HepG2 (cell line): ENCODE measurements around the gene FOCAD. TPM values are rescaled to one million over a fixed set of nuclear protein-coding genes. Genes with fewer than 3 reads are reported as not detected.

Experiments used
- ATAC-seq: fragments of 200-7000 bp; cut with Tn5 transposase; 3 replicates; pipeline ENCODE4 v1.9.1; 2020; ENCODE audit warnings: mild to moderate bottlenecking, moderate library complexity
- BruUV-seq: library from RNA; stranded (reverse); fragments of 400-500 nt; replicated peaks from 2 replicates; lab custom pipeline; 2021; lab: Mats Ljungman, UMichigan
- CTCF ChIA-PET: fragments of 300-600 bp; formaldehyde crosslinking; extraction: SDS; loops from one replicate; lab custom pipeline; 2021; ENCODE audit warnings: low total read pairs, inconsistent platforms, low intra/inter-chr PET ratio; lab: Yijun Ruan, JAX
- POLR2A ChIA-PET: fragments of 350-600 bp; sonication (Branson Sonifier 250); formaldehyde crosslinking; loops from one replicate; lab custom pipeline; 2020; ENCODE audit warnings: antibody characterized with exemption, inconsistent platforms; lab: Yijun Ruan, JAX
- DNase-seq: peaks from one replicate; pipeline ENCODE4 v3.0.0-alpha.2; 2015; ENCODE audit warnings: low spot score
- FAIRE-seq: peaks from 3 replicates; lab custom pipeline; 2011; peaks lifted over from hg19 to GRCh38; lab: Jason Lieb, UNC
- H2AFZ ChIP-seq: one replicate; pipeline ENCODE4 v1.6.1; 2011; ENCODE audit warnings: low read length, inconsistent platforms
- H3K27ac ChIP-seq: fragments of 300-600 bp; 3 replicates; pipeline ENCODE4 v1.8.0; 2011; ENCODE audit warnings: mixed run types, mild to moderate bottlenecking, mixed read lengths, low read length, inconsistent platforms; ENCODE audit not compliant: insufficient read depth; ENCODE audit errors: extremely low read length
- H3K27me3 ChIP-seq, 2 experiments: fragments of 200-600 bp in 1 of 2; 2 replicates in 1 of 2; 3 replicates in 1 of 2; pipeline versions ENCODE4 v1.6.0 to v1.8.0; 2011; ENCODE audit warnings: low read length in 2 of 2, mild to moderate bottlenecking in 2 of 2, moderate library complexity in 2 of 2, inconsistent platforms in 1 of 2; ENCODE audit not compliant: insufficient read depth in 2 of 2, control insufficient read depth in 1 of 2
- H3K36me3 ChIP-seq, 2 experiments: fragments of 200-600 bp in 1 of 2; replicated peaks in 1 of 2; 2 replicates in 1 of 2; 3 replicates in 1 of 2; pipeline versions ENCODE4 v1.5.1 to v1.8.0; 2011; ENCODE audit warnings: low read length in 2 of 2, inconsistent platforms in 1 of 2; ENCODE audit not compliant: insufficient read depth in 2 of 2, control insufficient read depth in 1 of 2
- H3K4me1 ChIP-seq: 2 replicates; pipeline ENCODE4 v1.5.1; 2012; ENCODE audit warnings: low read length, inconsistent platforms; ENCODE audit not compliant: insufficient read depth
- H3K4me2 ChIP-seq: 2 replicates; pipeline ENCODE4 v1.6.0; 2011; ENCODE audit warnings: low read depth, low read length, inconsistent platforms
- H3K4me3 ChIP-seq, 3 experiments: fragments of 200-600 bp in 1 of 3; sonication (generic), shearing (Covaris generic) in 1 of 3; replicated peaks in 1 of 3; 2 replicates each; pipeline ENCODE4 v1.5.1; 2011 to 2016; ENCODE audit warnings: low read length in 3 of 3, inconsistent platforms in 2 of 3, low read depth in 2 of 3, mild to moderate bottlenecking in 2 of 3, control low read depth in 1 of 3, mixed read lengths in 1 of 3; ENCODE audit not compliant: insufficient read depth in 1 of 3
- H3K79me2 ChIP-seq: one replicate; pipeline ENCODE4 v1.6.1; 2011; ENCODE audit warnings: low read length, inconsistent platforms; ENCODE audit not compliant: insufficient read depth
- H3K9ac ChIP-seq: 2 replicates; pipeline ENCODE4 v1.6.0; 2011; ENCODE audit warnings: mild to moderate bottlenecking, low read depth, low read length, inconsistent platforms; ENCODE audit not compliant: insufficient read depth
- H3K9me3 ChIP-seq: 2 replicates; pipeline ENCODE4 v1.5.1; 2012; ENCODE audit warnings: mild to moderate bottlenecking, low read length
- H4K20me1 ChIP-seq: 2 replicates; pipeline ENCODE4 v1.6.0; 2011; ENCODE audit warnings: inconsistent platforms, mild to moderate bottlenecking, low read length, moderate library complexity; ENCODE audit not compliant: insufficient read depth
- EEA1 ChIP-seq: sonication (generic); formaldehyde crosslinking; IDR thresholded peaks from 2 replicates; pipeline ENCODE4 v1.5.1; 2020; ENCODE audit warnings: mild to moderate bottlenecking, missing genetic modification reagents, borderline replicate concordance
- ETV6 ChIP-seq: sonication (generic); formaldehyde crosslinking; conservative IDR thresholded peaks from 2 replicates; pipeline ENCODE4 v1.4.0; 2020; ENCODE audit warnings: missing genetic modification reagents
- GABPB1 ChIP-seq: IDR thresholded peaks from 2 replicates; pipeline ENCODE4 v1.6.1; 2016; ENCODE audit warnings: mild to moderate bottlenecking, missing genetic modification reagents, moderate library complexity, missing compliant biosample characterization
- HNF4G ChIP-seq, 2 experiments: sonication (generic) in 1 of 2; formaldehyde crosslinking in 1 of 2; IDR thresholded peaks; 2 replicates each; pipeline versions ENCODE4 v1.4.0 to v1.6.1; 2011 to 2020; ENCODE audit warnings: borderline replicate concordance in 2 of 2, low read depth in 2 of 2, mild to moderate bottlenecking in 2 of 2, low read length in 1 of 2, missing genetic modification reagents in 1 of 2, moderate library complexity in 1 of 2
- HOXA3 ChIP-seq: sonication (generic); formaldehyde crosslinking; IDR thresholded peaks from 2 replicates; pipeline ENCODE4 v1.5.0; 2020; ENCODE audit warnings: missing genetic modification reagents
- HOXA7 ChIP-seq: sonication (generic); formaldehyde crosslinking; IDR thresholded peaks from 2 replicates; pipeline ENCODE4 v1.8.1; 2022; ENCODE audit warnings: mild to moderate bottlenecking, missing genetic modification reagents, moderate library complexity
- ISX ChIP-seq: sonication (generic); formaldehyde crosslinking; conservative IDR thresholded peaks from 2 replicates; pipeline ENCODE4 v1.5.0; 2020; ENCODE audit warnings: missing genetic modification reagents
- MEIS2 ChIP-seq: sonication (generic); formaldehyde crosslinking; IDR thresholded peaks from 2 replicates; pipeline ENCODE4 v1.9.0; 2021; ENCODE audit warnings: mild to moderate bottlenecking, missing genetic modification reagents
- MYNN ChIP-seq: sonication (generic); formaldehyde crosslinking; IDR thresholded peaks from 2 replicates; pipeline ENCODE4 v1.4.0; 2020; ENCODE audit warnings: mild to moderate bottlenecking, low read depth, missing genetic modification reagents
- ZEB1 ChIP-seq: IDR thresholded peaks from 2 replicates; pipeline ENCODE4 v1.6.1; 2012; ENCODE audit warnings: mild to moderate bottlenecking, low read depth, inconsistent platforms; ENCODE audit not compliant: insufficient replicate concordance
- ZFP41 ChIP-seq: sonication (generic); formaldehyde crosslinking; IDR thresholded peaks from 2 replicates; pipeline ENCODE4 v1.4.0; 2020; ENCODE audit warnings: mild to moderate bottlenecking, missing genetic modification reagents, borderline replicate concordance
- ZGPAT ChIP-seq: IDR thresholded peaks from 2 replicates; pipeline ENCODE4 v1.6.1; 2016; ENCODE audit warnings: mild to moderate bottlenecking
- ZNF546 ChIP-seq: sonication (generic); formaldehyde crosslinking; conservative IDR thresholded peaks from 2 replicates; pipeline ENCODE4 v1.8.1; 2023; ENCODE audit warnings: mild to moderate bottlenecking, missing genetic modification reagents
- ZNF557 ChIP-seq: sonication (generic); formaldehyde crosslinking; IDR thresholded peaks from 2 replicates; pipeline ENCODE4 v1.4.0; 2020; ENCODE audit warnings: missing genetic modification reagents
- ZNF720 ChIP-seq: sonication (generic); formaldehyde crosslinking; IDR thresholded peaks from 2 replicates; pipeline ENCODE4 v1.4.0; 2020; ENCODE audit warnings: missing genetic modification reagents
- ZNF75D ChIP-seq: sonication (generic); formaldehyde crosslinking; IDR thresholded peaks from 2 replicates; pipeline ENCODE4 v1.8.1; 2023; ENCODE audit warnings: missing genetic modification reagents, mild to moderate bottlenecking, borderline replicate concordance
- ZNF790 ChIP-seq: sonication (generic); formaldehyde crosslinking; IDR thresholded peaks from 2 replicates; pipeline ENCODE4 v1.8.0; 2022; ENCODE audit warnings: missing genetic modification reagents, mild to moderate bottlenecking, borderline replicate concordance
- ZNF878 ChIP-seq: sonication (generic); formaldehyde crosslinking; IDR thresholded peaks from 2 replicates; pipeline ENCODE4 v1.8.1; 2023; ENCODE audit warnings: mild to moderate bottlenecking, missing genetic modification reagents, moderate library complexity
- ZNF891 ChIP-seq: sonication (generic); formaldehyde crosslinking; IDR thresholded peaks from 2 replicates; pipeline ENCODE4 v1.5.0; 2020; ENCODE audit warnings: mild to moderate bottlenecking, missing genetic modification reagents
- WGBS: methylation state at CpG from one replicate; pipeline ENCODE4 v1.1.6; 2017; ENCODE audit warnings: low lambda C conversion rate; 5-methylcytosine and 5-hydroxymethylcytosine counted together
- in situ Hi-C: cut with HindIII; loops from 2 replicates; pipeline ENCODE4 v1.10.0; 2017; ENCODE audit warnings: low pct_unique_long_range_greater_than_20kb; ENCODE audit not compliant: extremely low pct_ligation_motif_present
- intact Hi-C: fragments of 100-400 bp; cut with micrococcal nuclease; formaldehyde crosslinking; loops from one replicate; pipeline ENCODE4 v1.10.0; 2022; ENCODE audit not compliant: unreplicated experiment
- polyA plus RNA-seq, 8 experiments: library from polyadenylated mRNA; depleted of rRNA in 3 of 8; stranded (reverse) in 7 of 8; unstranded in 1 of 8; fragments of >200 nt; fragmentation: Illumina TruSeq in 4 of 8; extraction: Trizol in 4 of 8; gene quantifications; 2 replicates each; pipeline versions ENCODE4 v1.2.1 to v1.2.3, GENCODE V29; 2011 to 2016; ENCODE audit warnings: low read depth in 4 of 8, missing spikeins in 1 of 8, mixed read lengths in 1 of 8; ENCODE audit not compliant: insufficient read depth in 1 of 8
- total RNA-seq, 5 experiments: library from RNA; depleted of rRNA; stranded (reverse); fragments of >200 nt; fragmentation: Illumina TruSeq; extraction: Trizol; gene quantifications; 2 replicates each; pipeline ENCODE4 v1.2.3, GENCODE V29; 2016; ENCODE audit warnings: low read depth in 1 of 5

The FOCAD gene
- total and polyA plus RNA-seq, 2 of the 13 experiments (the other 11 are each of a cell fraction or from before 2014, with no cell fraction given): 18.0 to 31.1 TPM

GRCh38 chr9:20989923-20990341 is 305.9 kb downstream of the FOCAD start:
- Histone ChIP-seq H3K9me3 (no peaks in the 10 kb centered on the region), H3K9ac (no peak overlapping the region), H3K27me3 (no peaks in the 10 kb centered on the region), H3K4me1 (no peaks in the 10 kb centered on the region), H3K79me2 (no peaks in the 10 kb centered on the region), H3K27ac (no peak overlapping the region), H3K36me3 (peaks cover 4 to 8% of the 10 kb centered on the region in 2 experiments; a peak in 4 of 5 replicates), H3K4me3 (no peak overlapping the region), H4K20me1 (no peaks in the 10 kb centered on the region), H3K4me2 (no peak overlapping the region), H2AFZ (no peak overlapping the region)
- no peak for ATAC-seq
- intact Hi-C loops: no loop called here
- 95% methylated on average over 6 of the region's 6 CpGs for WGBS
- CTCF ChIA-PET: no interaction called here
- no peak for TF ChIP-seq ZNF790 (CRISPR knock-in tag)
- no peak for TF ChIP-seq ZEB1
- DNase-seq: no peak
- in situ Hi-C loops: no loop called here
- no peak for FAIRE-seq
- BruUV-seq: no TSS peak
- POLR2A ChIA-PET: no interaction called here

- no peak for DNase-seq
- FAIRE-seq: no peak
- WGBS: 97% methylated on average over 2 of the region's 2 CpGs
- ChIA-PET POLR2A (no interaction called here), CTCF (no interaction called here)
- Histone ChIP-seq H3K36me3 (peaks cover 4 to 8% of the 10 kb centered on the region in 2 experiments), H3K9ac (no peak overlapping the region), H3K4me3 (no peak overlapping the region), H2AFZ (no peak overlapping the region), H3K79me2 (no peaks in the 10 kb centered on the region), H3K9me3 (no peaks in the 10 kb centered on the region), H3K27me3 (no peaks in the 10 kb centered on the region), H3K4me2 (no peak overlapping the region), H3K27ac (no peak overlapping the region), H4K20me1 (no peaks in the 10 kb centered on the region), H3K4me1 (no peaks in the 10 kb centered on the region)
- in situ Hi-C loops (no loop called here), intact Hi-C loops (no loop called here)
- no peak for ATAC-seq
- no peak for TF ChIP-seq ISX
- no peak for TF ChIP-seq GABPB1 (CRISPR knock-in tag)
- no peak for TF ChIP-seq ZNF878 (CRISPR knock-in tag)
- no peak for TF ChIP-seq ZGPAT (CRISPR knock-in tag)
- TF ChIP-seq ZNF720: no peak
- TF ChIP-seq ZNF546 (CRISPR knock-in tag): no peak
- no peak for TF ChIP-seq ZFP41
- TF ChIP-seq MEIS2: no peak
- no peak for TF ChIP-seq EEA1 (CRISPR knock-in tag)
- TF ChIP-seq HOXA3: no peak
- TF ChIP-seq HNF4G (IDR thresholded peaks at IDR 0.05; ENCODE audit: borderline replicate concordance, low read depth, low read length): no peak
- no peak for TF ChIP-seq HNF4G (CRISPR knock-in tag; IDR thresholded peaks at IDR 0.05; ENCODE audit: borderline replicate concordance, low read depth)
- TF ChIP-seq HOXA7: no peak
- no peak for TF ChIP-seq ZNF557 (CRISPR knock-in tag)
- TF ChIP-seq ETV6 (CRISPR knock-in tag): no peak
- TF ChIP-seq ZNF891 (CRISPR knock-in tag): no peak
- TF ChIP-seq MYNN (CRISPR knock-in tag): no peak
- TF ChIP-seq ZNF75D (CRISPR knock-in tag): no peak
- no TSS peak for BruUV-seq
Measured at GRCh38 chr9:20990867-20991266, 306.8 kb downstream of the FOCAD start.
